ENCODE results near the gene RNF8.
A peak's percentile ranks its signal among the peaks of the same experiment; 100 is the strongest.
"Not testable (repeated sequence)": the region's sequence is repeated elsewhere in the genome, so short reads cannot be mapped to it uniquely, and the experiment has no call there.

Gene RNF8

GRCh38 chr6:37401658-37402057 is 47.9 kb downstream of the RNF8 start:
- DNase-seq, result not testable (repeated sequence)

DNA sequence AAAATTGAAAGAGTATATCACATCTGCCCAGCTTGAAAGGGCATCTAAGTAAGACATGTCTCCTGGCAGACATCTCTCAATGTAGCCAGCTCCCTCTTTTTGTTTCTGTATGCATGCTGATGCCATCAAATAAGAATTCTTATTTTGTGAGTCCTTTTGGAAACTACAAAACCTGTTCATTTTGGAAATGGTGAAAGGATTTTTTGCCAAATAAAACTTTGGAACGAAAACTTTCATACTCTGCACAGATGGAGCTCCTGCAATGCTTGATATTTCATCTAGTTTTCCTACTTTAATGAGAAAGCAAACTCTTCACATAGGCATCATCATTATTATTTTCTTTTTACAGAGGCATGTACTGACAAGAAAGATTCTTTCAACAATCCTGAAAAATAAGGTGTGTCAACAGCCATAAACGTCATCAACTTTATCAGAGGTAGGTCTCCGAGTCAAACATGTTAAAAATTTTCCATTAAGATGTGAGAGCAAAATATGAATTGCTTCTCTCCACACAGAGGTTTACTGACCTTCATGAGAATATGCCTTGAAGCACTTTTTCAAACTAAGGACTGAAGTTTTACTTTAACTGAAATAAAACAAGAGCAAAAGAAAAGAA is 53.1 kb downstream of the RNF8 start:
- no peak for DNase-seq

- no peak for DNase-seq
Observed at GRCh38 chr6:37407948-37408347, 54.2 kb downstream of the RNF8 start.

DNA sequence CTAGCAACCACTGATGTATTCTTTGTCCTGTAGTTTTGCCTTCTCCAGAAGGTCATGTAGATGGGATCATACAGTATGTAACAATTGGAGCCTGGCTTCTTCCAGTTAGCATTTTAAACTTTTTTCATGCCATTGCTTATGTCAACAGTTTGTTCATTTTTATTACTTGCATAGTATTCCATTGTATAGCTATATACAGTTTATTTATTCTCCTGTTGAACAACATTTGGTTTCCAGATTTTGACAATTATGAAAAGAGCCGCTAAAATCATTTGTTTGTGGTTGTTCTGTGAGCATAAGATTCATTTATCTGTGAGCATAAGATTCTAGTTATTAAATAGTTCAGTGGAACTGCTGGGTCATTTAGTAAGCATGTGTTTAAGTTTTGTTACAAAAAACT is 55.7 kb downstream of the RNF8 start:
- DNase-seq, result no peak

DNA sequence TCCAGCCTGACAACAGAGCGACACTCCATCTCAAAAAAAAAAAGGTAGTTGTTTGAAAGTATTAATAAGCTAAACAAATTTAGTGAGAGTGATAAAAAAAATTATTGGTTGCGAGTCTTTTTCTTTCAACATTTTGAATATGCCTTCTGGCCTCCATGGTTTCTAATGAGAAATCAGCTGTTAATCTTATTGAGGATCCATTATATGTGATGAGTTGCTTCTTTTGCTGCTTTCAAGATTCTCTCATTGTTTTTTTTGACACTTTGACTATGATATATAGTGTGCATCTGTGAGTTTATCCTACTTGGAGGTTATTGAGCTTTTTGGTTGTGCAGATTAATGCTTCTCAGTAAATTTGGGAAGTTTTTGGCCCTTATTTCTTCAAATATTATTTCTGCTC is 63.6 kb downstream of the RNF8 start:
- no peak for DNase-seq

DNA sequence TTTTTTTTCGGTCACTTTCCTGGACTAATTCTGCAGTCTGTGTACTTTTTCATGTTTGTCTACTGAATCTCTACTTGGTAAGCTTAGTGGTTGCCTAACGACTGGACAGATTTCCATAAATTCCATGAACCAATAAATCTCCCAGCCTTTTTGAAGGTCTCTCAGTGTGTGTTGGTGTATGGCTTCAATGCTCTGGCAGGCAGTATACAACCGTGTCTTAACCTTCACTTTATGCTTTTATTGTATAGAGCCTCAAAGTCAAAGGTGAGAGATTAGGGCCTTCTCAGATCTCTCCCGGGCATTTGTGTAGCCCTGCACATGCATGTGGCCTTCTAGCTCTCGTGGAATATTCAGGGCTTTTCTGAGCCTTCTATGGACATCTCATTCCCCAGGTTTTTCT is 64.9 kb downstream of the RNF8 start:
- no peak for DNase-seq

GRCh38 chr6:37426058-37426944 is 72.5 kb downstream of the RNF8 start:
- DNase-seq, result no peak

GRCh38 chr6:37426945-37427510 is 73.2 kb downstream of the RNF8 start:
- DNase-seq, result no peak

DNA sequence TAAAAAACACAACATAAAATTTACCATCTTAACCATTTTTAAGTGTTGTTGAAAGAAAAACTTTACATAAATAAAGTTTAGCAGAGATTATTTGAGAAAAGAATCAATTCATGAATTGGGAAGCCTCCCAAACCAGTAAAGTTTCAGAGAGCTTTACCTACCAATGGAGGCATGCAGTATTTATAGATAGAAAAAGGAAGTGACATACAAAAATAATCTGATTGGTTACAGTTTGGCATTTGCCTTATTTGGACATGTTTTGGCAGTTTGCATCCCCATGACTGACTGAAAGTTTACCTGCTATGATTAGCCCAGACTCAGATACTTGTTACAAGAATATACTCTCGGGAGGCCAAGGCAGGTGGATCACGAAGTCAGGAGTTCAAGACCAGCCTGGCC is 75.6 kb downstream of the RNF8 start:
- DNase-seq, result no peak

GRCh38 chr6:37432590-37432915 is 78.8 kb downstream of the RNF8 start:
- no peak for DNase-seq

DNA sequence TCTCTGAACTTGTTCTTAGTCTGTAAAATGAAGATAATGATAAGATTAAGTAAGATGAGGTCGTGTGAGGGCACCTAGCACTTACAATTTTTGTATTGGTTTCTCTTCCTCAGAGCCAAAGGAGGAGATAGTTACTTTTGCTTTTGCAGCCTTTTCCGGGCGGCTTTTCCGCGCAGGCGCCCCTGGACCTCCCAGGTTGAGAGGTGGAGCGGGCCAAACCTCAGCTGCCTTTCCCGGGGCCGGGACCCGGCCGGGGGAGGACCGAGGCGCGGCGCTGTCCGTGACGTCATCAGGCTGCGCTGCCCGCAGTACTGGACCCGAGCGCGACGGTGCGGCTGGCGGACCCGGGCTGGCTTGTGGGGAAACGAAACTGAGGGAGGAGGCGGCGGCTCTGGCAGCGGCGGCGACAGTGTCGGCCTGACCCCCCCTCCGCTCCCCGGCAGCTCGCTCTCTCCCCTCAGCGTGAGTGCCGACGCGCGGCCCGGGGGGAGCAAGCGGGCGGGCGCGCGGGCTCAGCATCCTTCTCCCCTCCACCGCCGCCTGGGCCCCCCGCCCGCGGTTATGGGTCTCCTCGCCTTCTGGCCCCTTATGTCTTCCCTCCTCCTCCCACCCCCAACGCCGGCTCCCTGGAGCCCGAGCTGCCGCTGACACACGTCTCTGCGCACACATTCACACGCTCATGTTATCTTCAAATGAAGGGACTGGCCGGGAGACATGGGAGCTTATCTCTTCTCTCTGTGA is 79.3 kb downstream of the RNF8 start, which contains the start of gene CMTR1:
Gene CMTR1, plus strand, starts transcription at position 306 of the 741 bp plus-strand sequence. CDS start 2,409 bp downstream, outside the sequence.
- peak; percentile 66 for DNase-seq

- DNase-seq, result no peak
Observed at GRCh38 chr6:37433657-37434271, 80.0 kb downstream of the RNF8 start.

DNA sequence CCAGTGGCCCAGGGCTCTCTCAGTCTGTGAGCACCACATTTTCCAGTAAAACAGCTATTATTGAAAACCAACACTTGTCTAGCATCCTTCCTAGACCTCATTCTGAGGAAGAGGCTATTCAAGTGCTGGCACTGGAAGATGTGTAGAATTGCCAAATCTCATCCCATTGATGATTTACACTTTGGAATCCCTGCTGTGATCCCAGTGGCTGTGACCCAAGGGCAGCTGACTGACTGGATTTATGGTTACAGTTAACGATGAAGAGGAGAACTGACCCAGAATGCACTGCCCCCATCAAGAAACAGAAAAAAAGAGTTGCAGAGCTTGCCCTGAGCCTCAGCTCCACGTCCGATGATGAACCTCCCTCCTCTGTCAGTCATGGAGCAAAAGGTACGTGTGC is 81.6 kb downstream of the RNF8 start:
- no peak for DNase-seq

GRCh38 chr6:37435816-37436215 is 82.0 kb downstream of the RNF8 start:
- DNase-seq, result no peak

DNA sequence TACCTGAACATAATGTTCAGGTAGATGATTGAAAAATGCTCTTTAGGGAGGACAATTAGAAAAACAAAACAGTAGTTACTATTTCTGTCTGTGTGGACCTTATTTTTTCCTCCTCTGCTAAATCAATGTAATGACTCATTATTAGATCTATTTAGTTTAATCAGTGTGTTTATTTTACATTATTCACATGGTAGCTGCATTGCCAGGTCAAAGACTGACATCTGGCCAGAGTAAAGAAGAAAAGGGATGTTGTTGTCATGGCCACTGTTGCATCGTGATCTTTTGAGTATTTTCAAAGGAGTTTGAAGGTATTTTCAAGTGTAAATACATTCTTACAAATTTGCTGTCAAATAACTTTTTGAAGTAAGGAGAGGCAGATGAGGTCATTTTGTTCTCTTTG is 85.1 kb downstream of the RNF8 start:
- no peak for DNase-seq

DNA sequence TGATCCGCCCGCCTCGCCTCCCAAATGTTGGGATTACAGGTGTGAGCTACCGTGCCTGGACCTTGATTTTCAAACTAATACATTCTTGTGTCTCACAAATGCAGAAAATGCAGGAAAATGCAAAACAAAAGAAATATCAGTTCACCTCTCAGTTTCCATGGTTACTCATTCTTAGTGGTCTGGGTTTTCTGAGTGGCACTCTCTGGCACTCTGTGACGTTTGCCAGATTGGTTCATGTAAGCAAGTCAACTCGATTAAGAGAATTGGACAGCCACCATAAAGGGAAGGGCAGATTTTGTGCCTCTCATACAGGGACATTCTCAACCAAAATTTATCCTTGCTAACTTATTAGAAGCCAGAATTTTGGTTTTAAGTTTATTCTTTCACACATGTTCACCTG is 87.9 kb downstream of the RNF8 start:
- no peak for DNase-seq

DNA sequence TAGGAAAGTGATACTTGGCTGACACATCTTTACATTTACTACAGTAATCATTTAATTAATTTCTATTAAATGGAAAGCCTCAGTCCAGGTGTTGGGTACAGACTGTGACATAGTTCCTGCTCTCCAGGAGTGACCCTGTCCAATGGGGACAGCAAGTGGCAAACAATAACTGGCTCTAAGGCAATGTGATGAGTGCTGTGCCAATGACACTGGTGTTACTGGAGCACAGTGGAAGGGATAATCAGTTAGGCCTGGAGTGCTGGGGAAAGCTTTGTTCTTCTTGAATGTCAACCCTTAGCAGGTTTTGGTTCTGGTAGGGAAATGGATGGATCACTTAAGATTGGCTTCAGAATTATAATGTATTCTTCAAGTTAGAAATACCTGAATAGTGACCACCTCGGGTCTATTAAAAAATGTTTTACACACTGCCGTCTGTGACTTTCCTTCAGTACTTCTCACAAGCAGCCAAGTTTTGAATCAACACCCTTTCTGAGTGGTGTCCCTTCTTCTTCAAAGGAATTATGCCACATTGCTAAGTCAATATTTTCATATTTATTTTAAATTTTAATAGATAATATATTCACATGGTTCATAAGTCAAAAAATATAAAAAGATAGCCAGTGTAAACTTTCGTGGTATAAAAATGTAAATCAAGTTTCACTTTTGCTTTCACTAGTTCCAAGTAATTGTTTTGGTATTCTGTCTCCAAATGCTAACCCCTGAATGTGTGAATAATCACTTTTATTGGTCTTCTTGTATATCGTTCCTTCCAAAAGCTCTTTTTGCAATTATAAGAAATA is 88.8 kb downstream of the RNF8 start:
- DNase-seq, result no peak

GRCh38 chr6:37443216-37443542 is 89.4 kb downstream of the RNF8 start:
- not testable (repeated sequence) for DNase-seq

All from NCI-H1092 treated with DMSO at 0.1 percent for 48 hours (cell line).